Upper lobe of left lung (tissue), 6 donors: ENCODE data around the gene SCGB2A2. TPM values are rescaled to one million over a fixed set of nuclear protein-coding genes. Genes with fewer than 3 reads are reported as not detected.

Experiments used
- ATAC-seq, 2 donors: fragments of 200-7000 bp; cut with Tn5 transposase; one replicate each; pipeline ENCODE4 v1.9.1; 2022; ENCODE audit warnings: mild to moderate bottlenecking in 2 of 2, moderate library complexity in 2 of 2; ENCODE audit not compliant: low FRiP score in 2 of 2
- DNase-seq, 2 donors: peaks; one replicate each; pipeline ENCODE4 v3.0.0-alpha.2; 2019 to 2020
- H3K27ac ChIP-seq, 4 donors: fragments of 200-600 bp; sonication (generic); one replicate each; pipeline ENCODE4 v1.5.1; 2016 to 2019
- H3K27me3 ChIP-seq, 4 donors: fragments of 200-600 bp; sonication (generic); one replicate each; pipeline ENCODE4 v1.5.1; 2017 to 2019
- H3K36me3 ChIP-seq, 4 donors: fragments of 200-600 bp; sonication (generic); one replicate each; pipeline ENCODE4 v1.5.1; 2016 to 2019
- H3K4me1 ChIP-seq, 4 donors: fragments of 200-600 bp; sonication (generic); one replicate each; pipeline ENCODE4 v1.5.1; 2018 to 2019
- H3K4me3 ChIP-seq, 4 donors: fragments of 200-600 bp; sonication (generic); one replicate each; pipeline ENCODE4 v1.5.1; 2017 to 2019; ENCODE audit warnings: mild to moderate bottlenecking in 2 of 4, moderate library complexity in 1 of 4
- H3K9me3 ChIP-seq, 4 donors: fragments of 200-600 bp; sonication (generic); one replicate each; pipeline ENCODE4 v1.5.1; 2018 to 2019
- EP300 ChIP-seq, 4 donors: sonication (generic); formaldehyde crosslinking; IDR thresholded peaks; one replicate each; pipeline ENCODE4 v1.5.1; 2017; ENCODE audit warnings: antibody characterized with exemption in 4 of 4, control low read depth in 2 of 4
- POLR2A ChIP-seq, 4 donors: fragments of 450-650 bp; IDR thresholded peaks; one replicate each; pipeline ENCODE4 v1.5.1; 2016 to 2017; ENCODE audit warnings: antibody characterized with exemption in 4 of 4, mild to moderate bottlenecking in 2 of 4
- POLR2AphosphoS5 ChIP-seq, 2 donors: sonication (generic); formaldehyde crosslinking; IDR thresholded peaks; one replicate each; pipeline ENCODE4 v1.5.1; 2017; ENCODE audit warnings: antibody characterized with exemption in 2 of 2
- WGBS, 2 donors: methylation state at CpG; one replicate each; pipeline ENCODE4 v1.1.5; 2017 to 2018; 5-methylcytosine and 5-hydroxymethylcytosine counted together
- total RNA-seq, 6 donors: library from RNA; depleted of rRNA in 4 of 6; stranded (reverse); fragments of >200 nt in 4 of 6; gene quantifications; one replicate each; pipeline versions ENCODE4 v1.1.0 to v1.2.1, GENCODE V29; 2016 to 2021
- TF ChIP-seq, protein P1 (sequence below), 6 experiments: fragments of 450-650 bp in 4 of 6; fragments of 200-600 bp in 2 of 6; sonication (generic) in 2 of 6; IDR thresholded peaks; one replicate each; pipeline ENCODE4 v1.5.1; 2016 to 2019; ENCODE audit warnings: antibody characterized with exemption in 6 of 6
- donor health status: DM: no; HTN: no; CAD: no; lungs with moderate emphysema.
- donor health status: DM: no; HTN: yes; CAD: no; lungs with severe emphysema.

Gene SCGB2A2
- not detected for total RNA-seq

DNA sequence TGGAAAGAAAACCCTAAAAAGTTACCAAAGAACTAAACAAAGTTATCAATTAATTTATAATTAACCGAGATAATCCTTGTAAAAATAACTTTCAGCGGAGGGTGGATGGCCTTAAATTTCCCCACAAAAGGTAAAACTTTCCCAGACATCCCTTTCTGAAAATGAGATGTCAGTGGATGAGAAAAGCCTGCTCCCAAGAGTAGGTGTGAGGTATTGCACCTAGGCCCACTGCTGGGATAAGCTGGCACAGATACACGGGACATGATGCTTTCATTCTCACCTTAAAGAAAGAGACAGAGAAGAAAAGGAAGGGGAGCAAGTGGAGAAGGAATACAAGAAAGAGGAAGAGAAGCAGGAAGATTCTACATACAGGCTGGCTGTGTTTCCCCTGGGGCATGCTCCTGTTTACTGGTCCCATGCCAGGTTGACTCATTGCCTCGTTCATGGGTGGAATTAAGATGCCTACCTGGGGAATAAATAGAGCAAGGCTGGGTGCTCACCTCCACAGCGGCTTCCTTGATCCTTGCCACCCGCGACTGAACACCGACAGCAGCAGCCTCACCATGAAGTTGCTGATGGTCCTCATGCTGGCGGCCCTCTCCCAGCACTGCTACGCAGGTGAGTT is at the start of gene SCGB2A2:
SCGB2A2 (plus strand) TSS at position 505 of the 625 bp plus-strand sequence; CDS start at position 564, 59 bp downstream.
- TF ChIP-seq, protein P1, sequence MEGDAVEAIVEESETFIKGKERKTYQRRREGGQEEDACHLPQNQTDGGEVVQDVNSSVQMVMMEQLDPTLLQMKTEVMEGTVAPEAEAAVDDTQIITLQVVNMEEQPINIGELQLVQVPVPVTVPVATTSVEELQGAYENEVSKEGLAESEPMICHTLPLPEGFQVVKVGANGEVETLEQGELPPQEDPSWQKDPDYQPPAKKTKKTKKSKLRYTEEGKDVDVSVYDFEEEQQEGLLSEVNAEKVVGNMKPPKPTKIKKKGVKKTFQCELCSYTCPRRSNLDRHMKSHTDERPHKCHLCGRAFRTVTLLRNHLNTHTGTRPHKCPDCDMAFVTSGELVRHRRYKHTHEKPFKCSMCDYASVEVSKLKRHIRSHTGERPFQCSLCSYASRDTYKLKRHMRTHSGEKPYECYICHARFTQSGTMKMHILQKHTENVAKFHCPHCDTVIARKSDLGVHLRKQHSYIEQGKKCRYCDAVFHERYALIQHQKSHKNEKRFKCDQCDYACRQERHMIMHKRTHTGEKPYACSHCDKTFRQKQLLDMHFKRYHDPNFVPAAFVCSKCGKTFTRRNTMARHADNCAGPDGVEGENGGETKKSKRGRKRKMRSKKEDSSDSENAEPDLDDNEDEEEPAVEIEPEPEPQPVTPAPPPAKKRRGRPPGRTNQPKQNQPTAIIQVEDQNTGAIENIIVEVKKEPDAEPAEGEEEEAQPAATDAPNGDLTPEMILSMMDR (IDR thresholded peaks at IDR 0.05) = peak in 1 of 6 experiments; percentile 10
- no peak for TF ChIP-seq EP300 (IDR thresholded peaks at IDR 0.05)
- no peak within 1 kb of the TSS for H3K27ac ChIP-seq
- WGBS, 2 donors = 71 to 75% methylated on average over 9 to 10 of the region's 10 CpGs
- ATAC-seq (no peak), DNase-seq (no peak)
- no peak within 1 kb of the TSS for H3K4me3 ChIP-seq
- no peaks in the 10 kb centered on the region for H3K27me3 ChIP-seq
- no peaks in the 10 kb centered on the region for H3K4me1 ChIP-seq
- H3K9me3 ChIP-seq = no peaks in the 10 kb centered on the region
- H3K36me3 ChIP-seq = no peaks in the 10 kb centered on the region

GRCh38 chr11:62221498-62221897 is 48.5 kb upstream of the SCGB2A2 start:
- no peak overlapping the region for H3K27ac ChIP-seq
- no peaks in the 10 kb centered on the region for H3K27me3 ChIP-seq
- H3K4me3 ChIP-seq = no peak overlapping the region
- peaks cover 22 to 31% (median 27%) of the 10 kb centered on the region in 4 donors for H3K9me3 ChIP-seq
- WGBS, 2 donors = 88 to 93% methylated on average over 3 of the region's 3 CpGs
- H3K4me1 ChIP-seq = no peaks in the 10 kb centered on the region
- no peak for ATAC-seq
- H3K36me3 ChIP-seq = no peaks in the 10 kb centered on the region
- DNase-seq = no peak
- TF ChIP-seq POLR2A (IDR thresholded peaks at IDR 0.05) = no peak
- TF ChIP-seq EP300 (IDR thresholded peaks at IDR 0.05) = no peak
- TF ChIP-seq POLR2AphosphoS5 (IDR thresholded peaks at IDR 0.05) = no peak
- TF ChIP-seq, protein P1 (IDR thresholded peaks at IDR 0.05) = no peak

GRCh38 chr11:62223095-62223494 is 46.9 kb upstream of the SCGB2A2 start:
- Histone ChIP-seq H3K4me1 (no peaks in the 10 kb centered on the region), H3K4me3 (no peak overlapping the region), H3K27ac (no peak overlapping the region), H3K27me3 (no peaks in the 10 kb centered on the region), H3K36me3 (no peaks in the 10 kb centered on the region), H3K9me3 (peaks cover 22 to 31% (median 27%) of the 10 kb centered on the region in 4 donors)
- ATAC-seq (no peak), DNase-seq (no peak)
- TF ChIP-seq, protein P1 (IDR thresholded peaks at IDR 0.05) = no peak
- no peak for TF ChIP-seq POLR2A (IDR thresholded peaks at IDR 0.05)
- no peak for TF ChIP-seq POLR2AphosphoS5 (IDR thresholded peaks at IDR 0.05)

DNA sequence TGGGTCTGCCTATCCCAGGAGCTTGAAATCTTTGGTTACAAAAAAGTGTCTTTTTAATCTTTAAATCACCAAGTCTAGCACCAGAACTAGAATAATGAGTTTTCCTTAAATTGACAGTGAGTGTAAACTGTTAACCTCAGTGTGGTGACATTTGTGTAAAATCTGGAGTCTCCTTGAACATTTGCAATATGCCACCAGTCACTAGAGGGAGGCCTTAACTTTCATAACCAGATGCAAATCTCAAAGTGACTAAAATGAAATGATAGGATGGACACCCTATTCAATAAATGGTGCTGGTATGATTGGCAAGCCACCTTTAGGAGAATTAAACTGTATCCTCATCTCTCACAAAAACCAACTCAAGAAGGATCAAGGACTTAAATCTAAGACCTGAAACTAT is 36.2 kb upstream of the SCGB2A2 start:
- no peaks in the 10 kb centered on the region for H3K27me3 ChIP-seq
- H3K9me3 ChIP-seq = no peaks in the 10 kb centered on the region
- no peaks in the 10 kb centered on the region for H3K4me1 ChIP-seq
- ATAC-seq (no peak), DNase-seq (no peak)
- H3K36me3 ChIP-seq = no peaks in the 10 kb centered on the region
- TF ChIP-seq POLR2A (IDR thresholded peaks at IDR 0.05) (no peak), POLR2AphosphoS5 (IDR thresholded peaks at IDR 0.05) (no peak), EP300 (IDR thresholded peaks at IDR 0.05) (no peak)
- TF ChIP-seq, protein P1 (IDR thresholded peaks at IDR 0.05) = no peak
- H3K27ac ChIP-seq = no peak overlapping the region
- H3K4me3 ChIP-seq = no peak overlapping the region

GRCh38 chr11:62236187-62236586 is 33.8 kb upstream of the SCGB2A2 start:
- DNase-seq (no peak), ATAC-seq (no peak)
- Histone ChIP-seq H3K27ac (no peak overlapping the region), H3K4me1 (no peaks in the 10 kb centered on the region), H3K9me3 (no peaks in the 10 kb centered on the region), H3K4me3 (no peak overlapping the region), H3K36me3 (no peaks in the 10 kb centered on the region), H3K27me3 (no peaks in the 10 kb centered on the region)
- TF ChIP-seq, protein P1 (IDR thresholded peaks at IDR 0.05) = no peak
- TF ChIP-seq POLR2AphosphoS5 (IDR thresholded peaks at IDR 0.05) (no peak), POLR2A (IDR thresholded peaks at IDR 0.05) (no peak), EP300 (IDR thresholded peaks at IDR 0.05) (no peak)
- 76% methylated on average over 2 of the region's 2 CpGs for whole genome bisulfite sequencing, 2 donors
